Activated naive CD8-positive, alpha-beta T cell (primary cell): Measurements from ENCODE around the gene EGF.

Experiments
- H3K27ac Mint-ChIP-seq: one replicate; pipeline ENCODE4 v1.8.0; 2021; ENCODE audit warnings: mixed read lengths
- H3K27me3 Mint-ChIP-seq: one replicate; pipeline ENCODE4 v1.8.0; 2021; ENCODE audit warnings: mixed read lengths
- H3K36me3 Mint-ChIP-seq: one replicate; pipeline ENCODE4 v1.8.0; 2021; ENCODE audit warnings: mixed read lengths
- H3K4me1 Mint-ChIP-seq: one replicate; pipeline ENCODE4 v1.8.0; 2021; ENCODE audit warnings: low read depth, mixed read lengths
- H3K4me3 Mint-ChIP-seq: one replicate; pipeline ENCODE4 v1.8.0; 2021; ENCODE audit warnings: mild to moderate bottlenecking, mixed read lengths
- H3K9me3 Mint-ChIP-seq: one replicate; pipeline ENCODE4 v1.8.0; 2021; ENCODE audit warnings: low read depth, mixed read lengths

EGF gene

DNA sequence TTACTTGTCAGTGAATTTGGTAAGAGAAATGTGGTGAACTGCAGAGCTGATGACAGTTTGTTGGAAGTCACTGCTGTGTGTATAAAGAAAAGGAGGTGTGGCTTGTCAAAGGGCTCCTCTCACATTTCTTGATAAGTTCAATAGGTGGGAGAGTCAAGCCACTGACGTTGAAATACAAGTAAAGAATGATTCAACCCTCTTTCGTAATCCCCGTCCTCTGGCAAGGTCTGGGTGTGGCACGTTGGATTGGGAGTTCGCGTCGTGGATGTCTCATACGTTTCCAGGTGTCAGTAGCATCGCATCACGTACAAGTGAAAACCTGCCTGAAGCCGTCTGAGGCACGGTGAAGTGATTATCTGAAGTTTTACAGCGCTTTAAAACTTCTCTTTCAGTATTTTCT is 76.4 kb downstream of the EGF start:
- Mint-ChIP-seq H3K4me3 (no peak overlapping the region), H3K36me3 (no peaks in the 10 kb centered on the region), H3K4me1 (no peaks in the 10 kb centered on the region), H3K27ac (no peak overlapping the region), H3K9me3 (no peaks in the 10 kb centered on the region), H3K27me3 (peaks cover 3% of the 10 kb centered on the region)

DNA sequence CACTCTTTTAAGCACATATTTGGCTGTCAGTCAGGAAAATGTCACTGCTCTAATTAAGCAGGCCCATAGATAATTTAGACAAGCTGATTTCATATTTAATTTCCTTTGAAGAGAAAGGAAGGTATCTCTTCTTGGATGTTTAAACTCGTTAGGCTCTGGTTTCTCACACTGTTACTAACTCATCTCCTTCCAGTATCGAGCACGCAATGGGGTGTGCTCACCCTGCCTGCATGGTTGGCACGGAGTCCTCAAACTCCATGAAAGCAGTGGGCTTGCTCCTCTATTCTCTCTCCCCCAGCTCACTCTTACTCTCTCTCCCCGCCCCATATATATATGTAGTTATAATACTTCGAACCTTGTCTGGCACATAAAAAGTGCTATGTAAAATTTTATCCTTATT is 76.9 kb downstream of the EGF start:
- H3K9me3 Mint-ChIP-seq, result no peaks in the 10 kb centered on the region
- H3K4me1 Mint-ChIP-seq, result no peaks in the 10 kb centered on the region
- no peaks in the 10 kb centered on the region for H3K36me3 Mint-ChIP-seq
- H3K27me3 Mint-ChIP-seq, result peaks cover 4% of the 10 kb centered on the region
- no peak overlapping the region for H3K27ac Mint-ChIP-seq
- H3K4me3 Mint-ChIP-seq, result no peak overlapping the region

- Mint-ChIP-seq H3K9me3 (no peaks in the 10 kb centered on the region), H3K27me3 (peaks cover 7% of the 10 kb centered on the region), H3K4me1 (no peaks in the 10 kb centered on the region), H3K27ac (no peak overlapping the region), H3K4me3 (no peak overlapping the region), H3K36me3 (no peaks in the 10 kb centered on the region)
Observed at GRCh38 chr4:109990261-109991257, 77.9 kb downstream of the EGF start.

DNA sequence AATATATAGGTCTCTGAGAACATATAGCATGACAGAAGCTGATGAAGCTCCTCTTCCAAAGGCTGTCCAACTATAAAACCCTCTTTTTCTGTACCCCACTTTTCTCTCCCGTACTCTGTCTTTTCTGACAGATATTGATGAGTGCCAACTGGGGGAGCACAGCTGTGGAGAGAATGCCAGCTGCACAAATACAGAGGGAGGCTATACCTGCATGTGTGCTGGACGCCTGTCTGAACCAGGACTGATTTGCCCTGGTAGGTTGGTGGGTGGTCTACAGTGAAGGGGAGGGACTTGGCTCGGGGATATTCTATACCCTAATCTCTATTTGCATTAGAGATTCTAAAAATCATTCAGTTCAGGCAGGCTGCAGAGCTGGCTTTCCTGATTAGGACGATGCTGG is 80.4 kb downstream of the EGF start:
- Mint-ChIP-seq H3K4me1 (no peaks in the 10 kb centered on the region), H3K9me3 (no peaks in the 10 kb centered on the region), H3K27me3 (peaks cover 7% of the 10 kb centered on the region), H3K36me3 (no peaks in the 10 kb centered on the region), H3K4me3 (no peak overlapping the region), H3K27ac (no peak overlapping the region)

- no peak overlapping the region for H3K4me3 Mint-ChIP-seq
- H3K36me3 Mint-ChIP-seq, result no peaks in the 10 kb centered on the region
- no peaks in the 10 kb centered on the region for H3K4me1 Mint-ChIP-seq
- no peaks in the 10 kb centered on the region for H3K9me3 Mint-ChIP-seq
- H3K27me3 Mint-ChIP-seq, result peaks cover 7% of the 10 kb centered on the region
- H3K27ac Mint-ChIP-seq, result no peak overlapping the region
Observed at GRCh38 chr4:109994415-109994827, 81.7 kb downstream of the EGF start.

DNA sequence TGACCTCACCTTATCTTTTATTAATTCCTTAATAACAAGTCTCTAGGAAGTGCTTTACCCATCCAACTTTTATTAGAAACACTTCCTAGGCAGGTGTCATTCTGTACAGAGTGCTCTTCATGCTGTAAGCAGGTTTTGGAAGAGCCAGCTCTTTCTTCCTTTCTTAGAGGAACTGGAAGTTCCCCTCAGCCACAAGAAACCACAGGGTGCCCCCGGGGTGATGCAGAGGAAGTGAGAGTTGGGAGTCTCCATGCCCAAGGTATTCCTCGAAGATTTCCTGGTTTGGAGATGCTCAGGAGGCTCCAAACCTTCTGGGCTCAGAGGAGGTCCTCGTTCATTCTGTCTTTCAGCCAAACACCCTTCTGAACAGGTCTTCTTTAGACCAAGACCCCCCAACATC is 83.8 kb downstream of the EGF start:
- Mint-ChIP-seq H3K4me3 (no peak overlapping the region), H3K4me1 (no peaks in the 10 kb centered on the region), H3K27me3 (peaks cover 7% of the 10 kb centered on the region), H3K9me3 (no peaks in the 10 kb centered on the region), H3K27ac (no peak overlapping the region), H3K36me3 (no peaks in the 10 kb centered on the region)

DNA sequence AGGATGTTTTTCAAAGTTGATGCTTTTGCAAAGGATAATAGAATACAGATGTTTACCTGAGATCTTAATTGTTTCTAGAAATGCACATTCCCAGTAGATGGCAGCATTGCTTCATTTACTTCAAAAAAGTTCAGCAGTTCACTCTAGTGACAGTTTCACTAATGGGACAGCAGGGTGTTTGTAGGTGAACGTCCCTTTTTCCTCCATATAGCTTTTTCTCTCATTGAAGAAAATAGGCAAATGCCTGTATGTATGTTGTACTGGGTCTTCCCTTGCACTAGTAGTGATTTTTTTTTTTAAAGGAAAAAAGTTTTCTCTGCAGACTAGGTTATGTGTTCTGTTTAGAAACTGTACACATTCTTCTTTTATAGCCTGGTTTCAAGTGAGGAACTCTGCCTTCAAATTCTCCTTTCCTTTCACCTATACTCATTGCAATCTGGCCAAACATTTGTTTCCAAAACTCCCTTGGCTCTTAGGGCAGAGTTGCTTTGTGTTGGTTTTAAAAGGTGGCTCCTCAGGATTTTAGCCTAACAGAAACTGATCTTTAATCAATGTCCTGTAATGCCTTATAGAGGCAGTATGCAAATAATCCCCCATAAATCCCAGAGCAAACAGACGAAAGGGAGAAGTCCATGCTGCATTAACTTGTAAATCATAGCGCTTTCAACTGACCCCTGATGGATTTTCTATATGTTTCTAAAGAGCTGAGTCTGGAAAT is 86.3 kb downstream of the EGF start:
- H3K36me3 Mint-ChIP-seq, result no peaks in the 10 kb centered on the region
- H3K27ac Mint-ChIP-seq, result no peak overlapping the region
- H3K4me3 Mint-ChIP-seq, result no peak overlapping the region
- no peaks in the 10 kb centered on the region for H3K9me3 Mint-ChIP-seq
- H3K4me1 Mint-ChIP-seq, result no peaks in the 10 kb centered on the region
- H3K27me3 Mint-ChIP-seq, result peaks cover 4% of the 10 kb centered on the region

GRCh38 chr4:109999585-109999912 is 86.9 kb downstream of the EGF start:
- Mint-ChIP-seq H3K4me3 (no peak overlapping the region), H3K9me3 (no peaks in the 10 kb centered on the region), H3K27ac (no peak overlapping the region), H3K27me3 (peaks cover 4% of the 10 kb centered on the region), H3K4me1 (no peaks in the 10 kb centered on the region), H3K36me3 (no peaks in the 10 kb centered on the region)

DNA sequence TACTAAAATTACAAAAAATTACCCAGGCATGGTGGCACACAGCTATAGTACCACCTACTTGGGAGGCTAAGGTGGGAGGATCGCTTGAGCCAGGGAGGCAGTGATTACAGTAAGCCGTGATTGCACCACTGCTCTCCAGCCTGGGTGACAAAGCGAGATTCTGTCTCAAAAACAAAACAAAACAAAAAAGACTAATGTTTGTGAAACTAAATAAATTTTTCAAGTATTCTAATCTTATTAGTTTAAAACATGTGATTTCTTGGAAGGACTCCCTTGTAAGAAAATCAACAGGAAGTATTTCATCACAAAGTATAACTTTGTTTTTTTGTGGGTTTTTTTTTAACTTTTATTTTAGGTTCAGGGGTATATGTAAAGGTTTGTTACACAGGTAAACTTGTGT is 89.6 kb downstream of the EGF start:
- Mint-ChIP-seq H3K9me3 (no peaks in the 10 kb centered on the region), H3K27ac (no peak overlapping the region), H3K4me3 (no peak overlapping the region), H3K27me3 (no peaks in the 10 kb centered on the region), H3K36me3 (no peaks in the 10 kb centered on the region), H3K4me1 (no peaks in the 10 kb centered on the region)

DNA sequence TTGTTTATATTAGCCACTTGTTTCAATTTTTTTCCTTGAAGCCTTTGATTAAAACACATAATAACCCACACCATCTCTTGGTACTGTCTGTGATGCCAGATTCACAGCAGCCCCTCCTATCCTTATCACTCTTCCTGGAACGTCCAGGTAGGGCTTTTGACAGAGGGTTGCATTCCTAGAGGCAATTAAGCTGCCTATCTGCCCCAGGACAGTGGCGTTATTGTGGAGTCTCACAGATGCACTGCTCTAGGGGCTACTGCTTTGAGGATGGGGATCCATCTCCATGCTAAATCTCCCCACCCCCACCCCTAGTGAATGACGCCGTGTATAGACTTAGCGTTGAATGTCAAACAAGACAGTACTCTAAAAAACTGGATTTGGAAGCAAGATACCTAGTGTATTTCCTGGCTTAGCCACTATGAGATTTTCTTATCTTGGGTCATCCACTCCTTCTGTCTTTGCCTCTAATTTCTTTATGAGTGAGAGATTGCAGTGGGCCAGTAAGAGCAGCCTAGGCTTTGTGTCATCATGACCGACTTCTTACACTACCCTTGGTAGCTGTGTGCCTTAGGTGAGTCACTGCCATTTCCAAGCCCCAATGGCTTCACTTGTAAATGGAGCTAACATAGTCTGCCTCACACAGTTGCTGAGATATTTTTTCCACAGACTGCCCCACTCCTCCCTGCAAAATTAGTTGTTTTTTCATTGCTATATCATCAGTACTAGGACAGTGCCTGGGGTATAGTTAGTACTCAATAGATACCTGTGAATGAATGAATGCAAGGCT is 90.9 kb downstream of the EGF start:
- no peak overlapping the region for H3K4me3 Mint-ChIP-seq
- H3K4me1 Mint-ChIP-seq, result no peaks in the 10 kb centered on the region
- no peaks in the 10 kb centered on the region for H3K27me3 Mint-ChIP-seq
- H3K36me3 Mint-ChIP-seq, result no peaks in the 10 kb centered on the region
- no peak overlapping the region for H3K27ac Mint-ChIP-seq
- H3K9me3 Mint-ChIP-seq, result no peaks in the 10 kb centered on the region

DNA sequence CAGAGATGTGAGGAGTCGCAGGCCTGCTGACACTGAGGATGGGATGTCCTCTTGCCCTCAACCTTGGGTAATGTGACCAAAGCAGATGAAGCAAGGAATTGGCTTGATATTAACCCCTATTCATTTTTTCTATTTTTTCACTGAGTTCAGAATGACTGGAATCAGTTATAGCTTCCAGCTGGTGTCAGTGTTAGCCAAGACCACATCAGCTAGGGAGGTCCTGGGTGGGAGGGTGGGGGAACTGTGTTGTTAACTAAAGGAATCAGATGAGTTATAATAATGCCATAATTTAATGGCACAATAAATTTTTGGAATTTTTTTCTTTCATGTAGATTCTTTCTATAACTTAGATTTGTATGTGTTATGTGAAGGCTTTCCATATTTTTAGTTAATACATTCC is 91.9 kb downstream of the EGF start:
- H3K27ac Mint-ChIP-seq, result no peak overlapping the region

DNA sequence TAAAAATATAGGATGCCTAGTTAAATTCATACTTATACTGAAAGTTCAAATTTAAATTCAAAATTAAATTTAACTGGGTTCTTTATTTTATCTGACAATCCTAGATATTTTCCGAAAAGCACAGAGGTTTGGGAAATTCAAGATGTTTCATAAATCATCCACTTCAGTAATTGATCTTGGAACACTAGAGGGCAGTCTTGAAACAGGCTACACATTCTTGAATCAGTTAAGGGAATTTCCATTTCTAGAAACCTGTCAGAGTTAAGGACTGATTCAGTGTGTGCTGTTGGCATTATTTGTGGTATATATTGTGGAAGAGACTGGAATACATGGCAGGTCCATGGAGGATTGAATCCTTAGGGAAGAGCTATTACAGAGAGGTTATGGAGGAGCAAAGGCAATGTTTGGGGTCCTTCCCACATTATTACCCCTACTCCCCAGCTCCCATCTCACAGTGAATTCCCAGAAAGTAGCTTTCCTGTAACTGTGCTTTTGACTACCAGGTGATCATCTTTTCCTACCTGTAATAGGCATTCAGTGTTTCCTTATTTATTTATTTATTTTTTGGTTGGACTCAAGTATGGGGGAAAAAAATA is 92.9 kb downstream of the EGF start:
- no peak overlapping the region for H3K27ac Mint-ChIP-seq
- no peaks in the 10 kb centered on the region for H3K9me3 Mint-ChIP-seq
- no peaks in the 10 kb centered on the region for H3K27me3 Mint-ChIP-seq
- no peak overlapping the region for H3K4me3 Mint-ChIP-seq
- no peaks in the 10 kb centered on the region for H3K36me3 Mint-ChIP-seq
- no peaks in the 10 kb centered on the region for H3K4me1 Mint-ChIP-seq

More for the DNA sequence above, 91.9 kb downstream of the EGF start:
- no peaks in the 10 kb centered on the region for H3K36me3 Mint-ChIP-seq
- H3K27me3 Mint-ChIP-seq, result no peaks in the 10 kb centered on the region
- H3K4me3 Mint-ChIP-seq, result no peak overlapping the region
- no peaks in the 10 kb centered on the region for H3K4me1 Mint-ChIP-seq
- H3K9me3 Mint-ChIP-seq, result no peaks in the 10 kb centered on the region

GRCh38 chr4:110007217-110007616 is 94.5 kb downstream of the EGF start:
- Mint-ChIP-seq H3K9me3 (no peaks in the 10 kb centered on the region), H3K4me1 (no peaks in the 10 kb centered on the region), H3K4me3 (no peak overlapping the region), H3K36me3 (no peaks in the 10 kb centered on the region), H3K27me3 (no peaks in the 10 kb centered on the region), H3K27ac (no peak overlapping the region)

- Mint-ChIP-seq H3K9me3 (no peaks in the 10 kb centered on the region), H3K27ac (no peak overlapping the region), H3K4me1 (no peaks in the 10 kb centered on the region), H3K36me3 (no peaks in the 10 kb centered on the region), H3K27me3 (no peaks in the 10 kb centered on the region), H3K4me3 (no peak overlapping the region)
Observed at GRCh38 chr4:110008540-110008939, 95.9 kb downstream of the EGF start.

DNA sequence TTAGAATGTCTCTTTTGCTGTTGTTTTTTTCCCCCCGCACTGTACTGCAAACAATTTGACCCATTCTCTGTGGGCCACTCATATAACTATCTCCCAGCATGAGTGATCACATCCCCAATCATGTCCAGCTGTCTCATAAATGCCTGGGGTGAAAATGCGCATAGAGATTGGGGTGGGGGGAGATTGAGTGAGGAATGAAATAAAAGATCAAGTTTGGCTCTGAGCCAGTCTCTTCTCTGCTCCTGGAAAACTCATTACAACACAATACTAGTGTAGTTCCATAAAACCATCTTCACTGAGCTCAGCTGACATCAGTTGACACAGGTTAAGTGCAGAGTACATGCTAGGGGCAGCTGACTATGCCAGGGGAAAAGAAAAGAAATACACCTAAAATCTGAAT is 96.9 kb downstream of the EGF start:
- H3K4me3 Mint-ChIP-seq, result no peak overlapping the region
- H3K27ac Mint-ChIP-seq, result no peak overlapping the region
- H3K4me1 Mint-ChIP-seq, result no peaks in the 10 kb centered on the region
- H3K9me3 Mint-ChIP-seq, result no peaks in the 10 kb centered on the region
- H3K36me3 Mint-ChIP-seq, result no peaks in the 10 kb centered on the region
- peaks cover 3% of the 10 kb centered on the region for H3K27me3 Mint-ChIP-seq
